Measurements from ENCODE around the gene COL26A1.
"Not testable (repeated sequence)": the region's sequence is repeated elsewhere in the genome, so short reads cannot be mapped to it uniquely, and the experiment has no call there.

- TF ChIP-seq POLR2A, CTCF (IDR thresholded peaks at IDR 0.05): not testable (repeated sequence)
Measured at GRCh38 chr7:101490439-101490838, 127.8 kb downstream of the COL26A1 start.
